ENCODE measurements around the gene MACO1. TPM values are rescaled to one million over a fixed set of nuclear protein-coding genes. Genes with fewer than 3 reads are reported as not detected.

Gene MACO1
- total and polyA plus RNA-seq, 4 donors, result 7.9 to 20.7 (median 13.6) TPM

DNA sequence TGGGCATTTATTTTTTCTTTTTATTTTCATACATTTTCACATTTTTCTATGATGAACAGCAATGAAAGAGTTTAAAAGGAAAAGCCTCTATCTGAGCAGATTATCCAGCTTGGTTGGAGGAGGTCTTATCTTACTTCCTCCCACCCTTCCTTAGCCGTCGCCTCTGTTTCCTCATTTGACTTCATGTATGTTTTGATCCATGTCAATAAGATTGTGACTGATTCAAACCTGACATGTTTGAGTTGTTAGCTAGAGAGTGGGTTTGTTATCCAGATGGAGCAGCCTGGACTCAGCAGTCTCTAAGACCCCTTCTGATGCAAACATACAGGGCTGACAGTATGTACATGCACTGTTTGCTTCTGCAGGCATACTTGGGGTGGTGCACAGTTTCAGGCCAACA is 31.2 kb downstream of the MACO1 start:
- Histone ChIP-seq H3K4me3 (no peak overlapping the region), H3K9me3 (ENCODE audit: control insufficient read depth in 4 of 4, insufficient read depth in 3 of 4, low read length in 3 of 4) (no peaks in the 10 kb centered on the region), H3K9ac (ENCODE audit: insufficient read depth in 1 of 2, low read length in 2 of 2) (no peak overlapping the region), H3K27ac (ENCODE audit: low read depth in 1 of 2, low read length in 1 of 2) (no peak overlapping the region), H3K4me1 (ENCODE audit: control insufficient read depth in 5 of 5, insufficient read depth in 5 of 5, low read length in 5 of 5) (peaks cover 2 to 20% (median 13%) of the 10 kb centered on the region in 5 donors), H3K27me3 (ENCODE audit: control insufficient read depth in 3 of 3, insufficient read depth in 3 of 3, low read length in 2 of 3) (no peaks in the 10 kb centered on the region), H3K36me3 (ENCODE audit: control insufficient read depth in 4 of 4, insufficient read depth in 4 of 4, low read length in 4 of 4) (peaks cover 8 to 11% (median 9%) of the 10 kb centered on the region in 4 donors)
- TF ChIP-seq CTCF (IDR thresholded peaks at IDR 0.05; ENCODE audit: control extremely low read depth, extremely low read depth), result no peak
- no peak for DNase-seq
- 30 to 64% methylated on average over 2 of the region's 2 CpGs for WGBS, 2 donors
- no peak for ATAC-seq (ENCODE audit: insufficient read depth, low FRiP score)

- ATAC-seq (ENCODE audit: insufficient read depth, low FRiP score), result no peak
- H3K27me3 ChIP-seq (ENCODE audit: control insufficient read depth in 3 of 3, insufficient read depth in 3 of 3, low read length in 2 of 3), result no peaks in the 10 kb centered on the region
- peak; percentile 62 to 89 (median 88) for DNase-seq
- no peak overlapping the region for H3K4me3 ChIP-seq
- peaks cover 6 to 11% (median 9%) of the 10 kb centered on the region in 4 donors for H3K36me3 ChIP-seq (ENCODE audit: control insufficient read depth in 4 of 4, insufficient read depth in 4 of 4, low read length in 4 of 4)
- H3K27ac ChIP-seq (ENCODE audit: low read depth in 1 of 2, low read length in 1 of 2), result no peak overlapping the region
- 60 to 70% methylated on average over 5 of the region's 5 CpGs for WGBS, 2 donors
- H3K4me1 ChIP-seq (ENCODE audit: control insufficient read depth in 5 of 5, insufficient read depth in 5 of 5, low read length in 5 of 5), result peaks cover 2 to 23% (median 13%) of the 10 kb centered on the region in 5 donors
- no peaks in the 10 kb centered on the region for H3K9me3 ChIP-seq (ENCODE audit: control insufficient read depth in 4 of 4, insufficient read depth in 3 of 4, low read length in 3 of 4)
- no peak for TF ChIP-seq CTCF (IDR thresholded peaks at IDR 0.05; ENCODE audit: control extremely low read depth, extremely low read depth)
- H3K9ac ChIP-seq (ENCODE audit: insufficient read depth in 1 of 2, low read length in 2 of 2), result peak overlapping the region in 1 of 2 donors; percentile 53
These were observed 32.0 kb downstream of the MACO1 start for GRCh38 chr1:25462732-25463131.

DNA sequence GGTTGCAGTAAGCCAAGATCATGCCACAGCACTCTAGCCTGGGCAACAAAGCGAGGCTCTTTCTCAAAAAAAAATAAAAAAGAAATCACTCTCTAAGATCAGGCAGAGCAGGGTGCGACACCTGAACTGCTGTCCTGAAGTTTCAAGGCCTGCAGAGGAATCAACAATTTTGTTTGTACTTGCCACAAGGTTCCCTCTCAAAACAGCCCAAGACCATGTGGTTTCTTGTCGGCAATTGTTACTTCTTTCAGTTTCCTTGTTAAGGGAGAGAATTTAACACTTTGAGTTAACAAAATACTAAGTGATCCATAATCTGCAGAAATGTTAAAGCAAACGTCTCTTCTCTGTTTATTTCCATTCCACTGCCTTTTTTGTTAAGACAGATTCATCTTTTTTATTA is 36.5 kb downstream of the MACO1 start:
- Histone ChIP-seq H3K27ac (ENCODE audit: low read depth in 1 of 2, low read length in 1 of 2) (no peak overlapping the region), H3K4me3 (no peak overlapping the region), H3K27me3 (ENCODE audit: control insufficient read depth in 3 of 3, insufficient read depth in 3 of 3, low read length in 2 of 3) (no peaks in the 10 kb centered on the region), H3K9ac (ENCODE audit: insufficient read depth in 1 of 2, low read length in 2 of 2) (no peak overlapping the region), H3K9me3 (ENCODE audit: control insufficient read depth in 4 of 4, insufficient read depth in 3 of 4, low read length in 3 of 4) (no peaks in the 10 kb centered on the region), H3K36me3 (ENCODE audit: control insufficient read depth in 4 of 4, insufficient read depth in 4 of 4, low read length in 4 of 4) (peaks cover 0 to 4% (median 2%) of the 10 kb centered on the region in 4 donors), H3K4me1 (ENCODE audit: control insufficient read depth in 5 of 5, insufficient read depth in 5 of 5, low read length in 5 of 5) (peaks cover 3 to 26% (median 10%) of the 10 kb centered on the region in 5 donors)
- no peak for DNase-seq
- TF ChIP-seq CTCF (IDR thresholded peaks at IDR 0.05; ENCODE audit: control extremely low read depth, extremely low read depth), result no peak
- WGBS, 2 donors, result 64% methylated on average over 4 of the region's 4 CpGs
- no peak for ATAC-seq (ENCODE audit: insufficient read depth, low FRiP score)

DNA sequence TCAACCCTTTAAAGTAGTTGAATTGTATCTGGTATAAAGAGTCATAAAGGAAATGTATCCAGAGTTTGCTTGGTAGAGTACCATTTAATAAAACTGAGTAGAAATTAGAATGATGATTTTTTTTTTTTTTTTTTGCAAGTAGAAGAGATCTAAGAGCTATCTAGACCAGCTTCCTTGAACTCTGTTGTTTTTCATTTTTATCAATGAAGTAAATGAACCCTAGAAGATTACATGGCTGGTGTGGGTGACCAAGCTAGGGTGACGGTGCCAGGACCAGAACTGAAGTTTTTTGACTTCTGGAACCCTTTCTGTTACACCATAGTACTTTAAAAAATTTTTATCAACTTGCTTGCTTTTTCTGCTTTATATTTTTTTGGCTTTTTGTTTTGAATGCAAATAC is 36.9 kb downstream of the MACO1 start:
- 90 to 94% methylated on average over 1 of the region's 1 CpG for WGBS, 2 donors
- no peaks in the 10 kb centered on the region for H3K27me3 ChIP-seq (ENCODE audit: control insufficient read depth in 3 of 3, insufficient read depth in 3 of 3, low read length in 2 of 3)
- no peak for TF ChIP-seq CTCF (IDR thresholded peaks at IDR 0.05; ENCODE audit: control extremely low read depth, extremely low read depth)
- peaks cover 0 to 4% (median 3%) of the 10 kb centered on the region in 4 donors for H3K36me3 ChIP-seq (ENCODE audit: control insufficient read depth in 4 of 4, insufficient read depth in 4 of 4, low read length in 4 of 4)
- DNase-seq, result no peak
- H3K27ac ChIP-seq (ENCODE audit: low read depth in 1 of 2, low read length in 1 of 2), result no peak overlapping the region
- ATAC-seq (ENCODE audit: insufficient read depth, low FRiP score), result no peak
- H3K4me1 ChIP-seq (ENCODE audit: control insufficient read depth in 5 of 5, insufficient read depth in 5 of 5, low read length in 5 of 5), result peaks cover 3 to 22% (median 6%) of the 10 kb centered on the region in 5 donors
- H3K9me3 ChIP-seq (ENCODE audit: control insufficient read depth in 4 of 4, insufficient read depth in 3 of 4, low read length in 3 of 4), result no peaks in the 10 kb centered on the region
- no peak overlapping the region for H3K9ac ChIP-seq (ENCODE audit: insufficient read depth in 1 of 2, low read length in 2 of 2)
- H3K4me3 ChIP-seq, result no peak overlapping the region
